Measurements from ENCODE around the gene HSPB9.

Gene HSPB9, protein sequence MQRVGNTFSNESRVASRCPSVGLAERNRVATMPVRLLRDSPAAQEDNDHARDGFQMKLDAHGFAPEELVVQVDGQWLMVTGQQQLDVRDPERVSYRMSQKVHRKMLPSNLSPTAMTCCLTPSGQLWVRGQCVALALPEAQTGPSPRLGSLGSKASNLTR

DNA sequence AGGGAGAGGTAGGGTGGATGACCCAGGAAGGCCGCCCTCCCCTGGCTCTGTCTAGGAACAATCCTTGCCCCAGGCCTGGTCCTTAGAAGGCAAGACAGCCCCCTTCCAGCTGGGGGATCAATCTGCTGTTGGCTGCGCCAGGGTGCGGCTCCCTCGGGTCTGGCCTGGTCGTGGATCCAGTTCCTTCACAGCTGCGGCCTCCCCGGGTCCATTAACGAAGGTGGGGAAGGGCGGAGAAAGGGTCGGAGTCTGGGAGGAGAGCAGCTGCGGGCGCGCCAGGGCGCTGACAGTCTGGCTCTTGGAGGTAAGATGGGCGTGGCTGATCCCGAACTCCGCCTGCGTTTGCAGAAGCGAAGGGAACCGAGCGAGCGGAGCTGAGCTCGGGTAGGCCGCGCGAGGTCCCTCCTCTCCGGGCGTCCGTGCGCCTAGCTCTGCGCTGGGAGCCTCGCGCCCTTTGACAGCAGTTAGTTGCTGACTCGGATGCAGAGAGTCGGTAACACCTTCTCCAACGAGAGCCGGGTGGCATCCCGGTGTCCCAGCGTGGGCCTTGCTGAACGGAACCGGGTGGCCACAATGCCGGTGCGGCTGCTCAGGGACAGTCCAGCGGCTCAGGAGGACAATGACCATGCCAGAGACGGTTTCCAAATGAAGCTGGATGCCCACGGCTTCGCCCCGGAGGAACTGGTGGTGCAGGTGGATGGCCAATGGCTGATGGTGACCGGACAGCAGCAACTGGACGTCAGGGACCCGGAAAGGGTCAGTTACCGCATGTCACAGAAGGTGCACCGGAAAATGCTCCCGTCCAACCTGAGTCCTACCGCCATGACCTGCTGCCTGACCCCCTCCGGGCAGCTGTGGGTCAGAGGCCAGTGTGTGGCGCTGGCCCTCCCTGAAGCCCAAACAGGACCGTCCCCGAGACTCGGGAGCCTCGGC, at the start of gene HSPB9:
HSPB9 (plus strand) TSS at position 434 of the 933 bp plus-strand sequence; CDS start at position 481, 47 bp downstream.
- DNase-seq: peak; percentile 66
- Mint-ChIP-seq H3K4me3 (peak within 1 kb of the TSS; percentile 77), H3K27me3 (ENCODE audit: low read depth, poor library complexity) (no peaks in the 10 kb centered on the region), H3K36me3 (ENCODE audit: low read depth) (peaks cover 33% of the 10 kb centered on the region), H3K27ac (peak within 1 kb of the TSS; percentile 45), H3K9me3 (no peaks in the 10 kb centered on the region), H3K4me1 (peaks cover 31% of the 10 kb centered on the region)
- TF ChIP-seq, protein P1, sequence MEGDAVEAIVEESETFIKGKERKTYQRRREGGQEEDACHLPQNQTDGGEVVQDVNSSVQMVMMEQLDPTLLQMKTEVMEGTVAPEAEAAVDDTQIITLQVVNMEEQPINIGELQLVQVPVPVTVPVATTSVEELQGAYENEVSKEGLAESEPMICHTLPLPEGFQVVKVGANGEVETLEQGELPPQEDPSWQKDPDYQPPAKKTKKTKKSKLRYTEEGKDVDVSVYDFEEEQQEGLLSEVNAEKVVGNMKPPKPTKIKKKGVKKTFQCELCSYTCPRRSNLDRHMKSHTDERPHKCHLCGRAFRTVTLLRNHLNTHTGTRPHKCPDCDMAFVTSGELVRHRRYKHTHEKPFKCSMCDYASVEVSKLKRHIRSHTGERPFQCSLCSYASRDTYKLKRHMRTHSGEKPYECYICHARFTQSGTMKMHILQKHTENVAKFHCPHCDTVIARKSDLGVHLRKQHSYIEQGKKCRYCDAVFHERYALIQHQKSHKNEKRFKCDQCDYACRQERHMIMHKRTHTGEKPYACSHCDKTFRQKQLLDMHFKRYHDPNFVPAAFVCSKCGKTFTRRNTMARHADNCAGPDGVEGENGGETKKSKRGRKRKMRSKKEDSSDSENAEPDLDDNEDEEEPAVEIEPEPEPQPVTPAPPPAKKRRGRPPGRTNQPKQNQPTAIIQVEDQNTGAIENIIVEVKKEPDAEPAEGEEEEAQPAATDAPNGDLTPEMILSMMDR (IDR thresholded peaks at IDR 0.05): no peak

DNA sequence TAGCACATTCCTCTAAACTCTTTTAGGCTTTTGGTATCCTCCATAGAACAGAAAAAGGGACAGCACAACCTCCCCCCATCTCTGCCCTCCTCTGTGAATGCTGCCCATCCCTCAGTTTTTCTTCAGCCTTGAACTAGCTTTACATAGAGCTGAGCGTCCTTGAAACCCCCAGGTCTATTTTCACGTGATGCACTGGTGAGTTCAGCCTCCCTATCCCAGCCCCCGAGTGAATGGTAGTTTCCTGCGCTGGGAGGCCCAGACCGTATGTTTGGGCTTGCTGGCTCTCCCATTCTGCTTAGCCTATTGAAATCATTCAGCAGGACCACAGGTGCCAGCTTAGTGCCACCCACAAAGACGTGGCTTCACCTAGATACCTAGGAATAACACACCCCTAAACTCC, 46.8 kb upstream of the HSPB9 start:
- TF ChIP-seq, protein P1 (IDR thresholded peaks at IDR 0.05): no peak
- no peak for DNase-seq
- Mint-ChIP-seq H3K9me3 (no peaks in the 10 kb centered on the region), H3K4me1 (peaks cover 21% of the 10 kb centered on the region), H3K4me3 (no peak overlapping the region), H3K36me3 (ENCODE audit: low read depth) (no peaks in the 10 kb centered on the region), H3K27ac (no peak overlapping the region), H3K27me3 (ENCODE audit: low read depth, poor library complexity) (peaks cover 44% of the 10 kb centered on the region)

DNA sequence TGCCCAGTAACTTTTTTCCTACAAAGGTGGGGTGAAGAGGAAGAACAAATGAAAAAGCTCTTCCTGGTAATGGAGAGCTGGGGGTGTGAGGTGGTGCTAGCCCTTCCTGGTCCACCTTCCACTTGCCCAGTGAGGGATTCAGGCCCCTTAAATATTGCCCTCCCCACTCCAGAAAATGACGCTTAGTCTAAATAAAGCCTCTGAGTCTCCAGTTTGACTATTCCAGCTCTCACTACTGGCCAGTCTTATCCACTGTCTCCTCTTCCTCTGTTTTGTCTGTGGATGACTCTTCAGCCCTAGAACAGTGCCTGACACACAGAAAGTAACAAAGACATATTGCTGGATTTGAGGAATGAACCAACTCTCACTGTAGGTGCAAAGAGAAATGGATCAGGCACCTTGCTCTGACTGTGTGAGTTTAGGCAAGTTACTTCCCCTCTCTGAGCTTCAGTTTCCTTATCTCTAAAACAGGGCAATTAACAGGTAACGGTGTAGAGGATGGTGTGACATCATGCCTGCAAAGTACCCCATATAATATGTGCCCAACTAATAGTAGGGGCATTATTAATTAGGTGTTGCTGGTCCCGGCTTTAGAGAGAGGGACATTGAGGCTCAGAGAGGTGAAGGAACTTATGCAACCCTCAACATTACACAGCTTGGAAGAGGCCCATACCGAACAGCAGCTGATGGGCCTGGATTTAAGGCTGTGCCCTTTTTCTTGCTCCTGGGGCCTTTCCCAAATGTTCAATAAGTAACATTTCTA, 45.6 kb upstream of the HSPB9 start:
- Mint-ChIP-seq H3K9me3 (no peaks in the 10 kb centered on the region), H3K27ac (no peak overlapping the region), H3K4me1 (peaks cover 21% of the 10 kb centered on the region), H3K36me3 (ENCODE audit: low read depth) (no peaks in the 10 kb centered on the region), H3K4me3 (no peak overlapping the region), H3K27me3 (ENCODE audit: low read depth, poor library complexity) (peaks cover 32% of the 10 kb centered on the region)
- DNase-seq: no peak
- TF ChIP-seq, protein P1 (IDR thresholded peaks at IDR 0.05): no peak

DNA sequence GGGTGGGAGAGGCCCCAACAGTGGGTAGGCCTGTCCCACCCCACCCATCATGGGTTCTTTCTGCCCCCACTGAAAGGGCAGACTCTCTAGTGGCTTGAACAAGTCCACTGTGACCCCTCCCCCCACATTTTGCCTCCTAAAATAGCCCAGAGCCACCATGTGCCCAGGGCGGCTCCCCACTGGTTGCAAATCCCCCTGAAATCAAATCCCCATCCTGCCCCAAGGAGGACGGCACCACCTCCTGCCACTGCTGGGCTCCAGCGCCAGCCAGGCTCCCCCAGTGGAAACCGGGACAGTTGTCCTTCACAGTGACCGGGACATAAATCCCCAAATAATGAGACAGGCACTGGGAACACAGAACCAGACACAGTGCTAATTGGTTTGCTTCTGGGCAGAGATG, 44.8 kb upstream of the HSPB9 start:
- no peak for DNase-seq
- H3K36me3 Mint-ChIP-seq (ENCODE audit: low read depth): no peaks in the 10 kb centered on the region
- peaks cover 21% of the 10 kb centered on the region for H3K4me1 Mint-ChIP-seq

DNA sequence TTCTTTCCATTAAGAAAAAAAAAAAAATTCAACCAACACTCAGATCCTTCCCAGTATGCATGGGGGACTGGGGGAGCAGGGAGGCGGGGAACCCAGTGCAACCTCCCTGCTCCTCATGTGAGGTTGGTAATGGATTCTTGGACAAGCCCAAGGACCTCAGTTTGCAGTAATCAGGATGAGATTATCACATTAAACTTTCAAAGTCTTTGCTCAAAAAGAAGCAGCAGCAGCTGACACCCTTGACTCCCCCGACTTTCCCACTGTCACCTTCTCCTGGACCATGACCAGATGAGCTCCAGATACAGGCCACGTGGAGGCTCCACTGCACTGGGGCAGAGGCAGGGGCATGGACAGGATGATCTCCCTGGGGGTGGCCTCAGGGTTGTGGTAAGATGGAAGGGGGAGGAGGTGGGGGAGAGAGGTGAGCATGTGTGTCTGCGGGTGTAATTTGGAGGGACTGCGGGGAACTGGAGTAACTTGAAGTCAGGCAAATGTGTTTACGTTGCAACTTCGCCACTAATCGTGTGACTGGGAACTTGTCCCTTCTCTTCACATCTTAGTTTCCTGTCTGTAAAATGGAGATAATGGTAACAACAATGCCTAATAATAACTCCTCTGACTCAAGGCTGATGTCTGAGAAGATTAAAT, 44.1 kb upstream of the HSPB9 start:
- Mint-ChIP-seq H3K27me3 (ENCODE audit: low read depth, poor library complexity) (peaks cover 21% of the 10 kb centered on the region), H3K9me3 (no peaks in the 10 kb centered on the region), H3K4me1 (peaks cover 21% of the 10 kb centered on the region), H3K27ac (peak overlapping the region; percentile 82), H3K4me3 (no peak overlapping the region), H3K36me3 (ENCODE audit: low read depth) (no peaks in the 10 kb centered on the region)
- TF ChIP-seq, protein P1 (IDR thresholded peaks at IDR 0.05): no peak
- DNase-seq: no peak

More for the DNA sequence above, 44.8 kb upstream of the HSPB9 start:
- no peak overlapping the region for H3K4me3 Mint-ChIP-seq
- TF ChIP-seq, protein P1 (IDR thresholded peaks at IDR 0.05): no peak
- no peaks in the 10 kb centered on the region for H3K9me3 Mint-ChIP-seq
- peak overlapping the region; percentile 82 for H3K27ac Mint-ChIP-seq
- peaks cover 28% of the 10 kb centered on the region for H3K27me3 Mint-ChIP-seq (ENCODE audit: low read depth, poor library complexity)
